GM23338 (cell line): ENCODE measurements around the gene DNAJC12. TPM values are rescaled to one million over a fixed set of nuclear protein-coding genes. Genes with fewer than 3 reads are reported as not detected.

Experiments
- ATAC-seq: fragments of 200-7000 bp; cut with Tn5 transposase; 3 replicates; pipeline ENCODE4 v1.9.1; 2020
- DNase-seq: peaks from one replicate; pipeline ENCODE4 v3.0.0-alpha.2; 2015; ENCODE audit warnings: low spot score
- H2AFZ ChIP-seq: fragments of 200-600 bp; sonication (generic); 2 replicates; pipeline ENCODE4 v1.8.0; 2016; ENCODE audit warnings: antibody characterized with exemption, mild to moderate bottlenecking, moderate library complexity
- H3F3A ChIP-seq: fragments of 200-600 bp; sonication (generic); replicated peaks from 2 replicates; pipeline ENCODE4 v1.8.0; 2017; ENCODE audit warnings: antibody characterized with exemption, mixed run types, low read depth
- H3K27ac ChIP-seq: fragments of 200-600 bp; sonication (generic); 2 replicates; pipeline ENCODE4 v1.6.1; 2016; ENCODE audit warnings: low read depth
- H3K27me3 ChIP-seq: fragments of 200-600 bp; sonication (generic); 2 replicates; pipeline ENCODE4 v1.8.0; 2016; ENCODE audit warnings: mild to moderate bottlenecking, mixed run types, moderate library complexity; ENCODE audit not compliant: insufficient read depth
- H3K36me3 ChIP-seq: fragments of 200-600 bp; sonication (generic); 2 replicates; pipeline ENCODE4 v1.8.0; 2016; ENCODE audit warnings: mild to moderate bottlenecking; ENCODE audit not compliant: insufficient read depth
- H3K4me1 ChIP-seq: fragments of 200-600 bp; sonication (generic); 2 replicates; pipeline ENCODE4 v1.8.0; 2016; ENCODE audit warnings: mild to moderate bottlenecking, moderate library complexity; ENCODE audit not compliant: insufficient read depth
- H3K4me2 ChIP-seq: fragments of 200-600 bp; sonication (generic); 2 replicates; pipeline ENCODE4 v1.7.1; 2017; ENCODE audit warnings: mixed run types
- H3K4me3 ChIP-seq: fragments of 200-600 bp; sonication (generic); 2 replicates; pipeline ENCODE4 v1.6.1; 2016; ENCODE audit warnings: mixed run types
- H3K79me2 ChIP-seq: fragments of 200-600 bp; sonication (generic); replicated peaks from 2 replicates; pipeline ENCODE4 v1.8.0; 2017; ENCODE audit warnings: mild to moderate bottlenecking; ENCODE audit not compliant: insufficient read depth
- H3K9me2 ChIP-seq: fragments of 200-600 bp; sonication (generic); 2 replicates; pipeline ENCODE4 v1.8.0; 2017; ENCODE audit not compliant: insufficient read depth
- H4K20me1 ChIP-seq: fragments of 200-600 bp; sonication (generic); replicated peaks from 2 replicates; pipeline ENCODE4 v1.8.0; 2017; ENCODE audit warnings: mild to moderate bottlenecking; ENCODE audit not compliant: insufficient read depth
- H3K27ac Mint-ChIP-seq: 2 replicates; pipeline ENCODE4 v1.8.0; 2020; ENCODE audit warnings: inconsistent platforms, mild to moderate bottlenecking, moderate library complexity, mixed read lengths
- H3K27me3 Mint-ChIP-seq: 3 replicates; pipeline ENCODE4 v1.8.0; 2022; ENCODE audit warnings: low read depth, mild to moderate bottlenecking, moderate library complexity, mixed read lengths, inconsistent platforms; ENCODE audit not compliant: insufficient read depth, poor library complexity
- H3K36me3 Mint-ChIP-seq: 3 replicates; pipeline ENCODE4 v1.8.0; 2021; ENCODE audit warnings: low read depth, mild to moderate bottlenecking, inconsistent platforms, moderate library complexity, mixed read lengths
- H3K4me1 Mint-ChIP-seq: 3 replicates; pipeline ENCODE4 v1.8.0; 2020; ENCODE audit warnings: mild to moderate bottlenecking, inconsistent platforms, mixed read lengths
- H3K4me3 Mint-ChIP-seq: 3 replicates; pipeline ENCODE4 v1.8.0; 2021; ENCODE audit warnings: moderate library complexity, mild to moderate bottlenecking, inconsistent platforms, mixed read lengths
- H3K9me3 Mint-ChIP-seq: 3 replicates; pipeline ENCODE4 v1.8.0; 2020; ENCODE audit warnings: moderate library complexity, mild to moderate bottlenecking, inconsistent platforms, mixed read lengths
- CREB1 ChIP-seq: fragments of 250-450 bp; sonication (Bioruptor Pico); IDR thresholded peaks from 2 replicates; pipeline ENCODE4 v1.5.0; 2020; ENCODE audit warnings: low read depth, mild to moderate bottlenecking, moderate library complexity
- EZH2phosphoT487 ChIP-seq: fragments of 200-600 bp; sonication (generic); IDR thresholded peaks from one replicate; pipeline ENCODE4 v1.8.1; 2018; ENCODE audit warnings: antibody characterized with exemption; ENCODE audit not compliant: unreplicated experiment
- JUNB ChIP-seq: IDR thresholded peaks from one replicate; pipeline ENCODE4 v1.6.1; 2016; ENCODE audit warnings: antibody characterized with exemption; ENCODE audit not compliant: unreplicated experiment
- NANOG ChIP-seq: IDR thresholded peaks from 2 replicates; pipeline ENCODE4 v1.6.1; 2016; ENCODE audit warnings: antibody characterized with exemption, borderline replicate concordance
- POLR2AphosphoS5 ChIP-seq: IDR thresholded peaks from 2 replicates; pipeline ENCODE4 v1.6.1; 2016; ENCODE audit warnings: antibody characterized with exemption, low read depth
- STAT1 ChIP-seq: IDR thresholded peaks from one replicate; pipeline ENCODE4 v1.6.1; 2016; ENCODE audit warnings: antibody characterized with exemption; ENCODE audit not compliant: unreplicated experiment
- ZNF331 ChIP-seq: fragments of 250-450 bp; sonication (Bioruptor Pico); IDR thresholded peaks from 2 replicates; pipeline ENCODE4 v1.5.0; 2020; ENCODE audit warnings: low read depth, mild to moderate bottlenecking, moderate library complexity
- polyA plus RNA-seq: library from polyadenylated mRNA; unstranded; fragments of >200 nt; fragmentation: Nextera tagmentation; extraction: Ambion mirVana; gene quantifications from 2 replicates; pipeline ENCODE4 v1.2.1, GENCODE V29; 2016
- total RNA-seq: library from RNA; depleted of rRNA; stranded (reverse); fragments of >200 nt; shearing (Covaris generic); gene quantifications from 2 replicates; pipeline ENCODE4 v1.2.3, GENCODE V29; 2014
- TF ChIP-seq, protein P1 (sequence below): fragments of 250-450 bp; sonication (Bioruptor Pico); IDR thresholded peaks from 2 replicates; pipeline ENCODE4 v1.5.0; 2020; ENCODE audit warnings: mild to moderate bottlenecking, moderate library complexity
- TF ChIP-seq, protein P2 (sequence below): IDR thresholded peaks from one replicate; pipeline ENCODE4 v1.6.1; 2018; ENCODE audit warnings: antibody characterized with exemption; ENCODE audit not compliant: unreplicated experiment
- TF ChIP-seq, protein P3 (sequence below): IDR thresholded peaks from 2 replicates; pipeline ENCODE4 v1.6.1; 2016; ENCODE audit warnings: antibody characterized with exemption

Gene DNAJC12
- total and polyA plus RNA-seq, 2 experiments from 2014 or later, result 2.2 to 4.5 TPM

DNA sequence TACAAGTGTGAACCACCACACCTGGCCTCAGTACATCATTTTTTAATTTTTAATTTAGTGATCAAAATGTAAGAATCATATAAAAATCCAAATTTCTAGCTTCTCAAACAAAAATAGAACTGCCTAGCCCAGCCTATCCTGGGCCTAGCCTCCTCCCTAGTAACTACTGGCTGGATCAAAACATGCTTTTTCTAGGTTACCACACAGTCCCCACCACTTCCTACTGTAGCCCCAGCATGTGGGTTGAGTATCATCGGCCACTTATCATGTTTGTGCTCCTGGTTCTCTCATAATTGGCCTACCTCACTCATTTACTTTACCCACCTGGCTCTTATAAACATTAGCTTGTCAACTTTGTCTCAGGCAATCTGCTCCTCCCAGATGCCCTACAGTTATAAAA, 52.9 kb downstream of the DNAJC12 start:
- ATAC-seq (no peak), DNase-seq (no peak)
- H3K27me3 Mint-ChIP-seq, result peaks cover 5% of the 10 kb centered on the region
- H2AFZ ChIP-seq, result no peak overlapping the region
- no peaks in the 10 kb centered on the region for H3K79me2 ChIP-seq
- no peaks in the 10 kb centered on the region for H3K36me3 Mint-ChIP-seq
- H3K4me2 ChIP-seq, result no peak overlapping the region
- TF ChIP-seq, protein P1, sequence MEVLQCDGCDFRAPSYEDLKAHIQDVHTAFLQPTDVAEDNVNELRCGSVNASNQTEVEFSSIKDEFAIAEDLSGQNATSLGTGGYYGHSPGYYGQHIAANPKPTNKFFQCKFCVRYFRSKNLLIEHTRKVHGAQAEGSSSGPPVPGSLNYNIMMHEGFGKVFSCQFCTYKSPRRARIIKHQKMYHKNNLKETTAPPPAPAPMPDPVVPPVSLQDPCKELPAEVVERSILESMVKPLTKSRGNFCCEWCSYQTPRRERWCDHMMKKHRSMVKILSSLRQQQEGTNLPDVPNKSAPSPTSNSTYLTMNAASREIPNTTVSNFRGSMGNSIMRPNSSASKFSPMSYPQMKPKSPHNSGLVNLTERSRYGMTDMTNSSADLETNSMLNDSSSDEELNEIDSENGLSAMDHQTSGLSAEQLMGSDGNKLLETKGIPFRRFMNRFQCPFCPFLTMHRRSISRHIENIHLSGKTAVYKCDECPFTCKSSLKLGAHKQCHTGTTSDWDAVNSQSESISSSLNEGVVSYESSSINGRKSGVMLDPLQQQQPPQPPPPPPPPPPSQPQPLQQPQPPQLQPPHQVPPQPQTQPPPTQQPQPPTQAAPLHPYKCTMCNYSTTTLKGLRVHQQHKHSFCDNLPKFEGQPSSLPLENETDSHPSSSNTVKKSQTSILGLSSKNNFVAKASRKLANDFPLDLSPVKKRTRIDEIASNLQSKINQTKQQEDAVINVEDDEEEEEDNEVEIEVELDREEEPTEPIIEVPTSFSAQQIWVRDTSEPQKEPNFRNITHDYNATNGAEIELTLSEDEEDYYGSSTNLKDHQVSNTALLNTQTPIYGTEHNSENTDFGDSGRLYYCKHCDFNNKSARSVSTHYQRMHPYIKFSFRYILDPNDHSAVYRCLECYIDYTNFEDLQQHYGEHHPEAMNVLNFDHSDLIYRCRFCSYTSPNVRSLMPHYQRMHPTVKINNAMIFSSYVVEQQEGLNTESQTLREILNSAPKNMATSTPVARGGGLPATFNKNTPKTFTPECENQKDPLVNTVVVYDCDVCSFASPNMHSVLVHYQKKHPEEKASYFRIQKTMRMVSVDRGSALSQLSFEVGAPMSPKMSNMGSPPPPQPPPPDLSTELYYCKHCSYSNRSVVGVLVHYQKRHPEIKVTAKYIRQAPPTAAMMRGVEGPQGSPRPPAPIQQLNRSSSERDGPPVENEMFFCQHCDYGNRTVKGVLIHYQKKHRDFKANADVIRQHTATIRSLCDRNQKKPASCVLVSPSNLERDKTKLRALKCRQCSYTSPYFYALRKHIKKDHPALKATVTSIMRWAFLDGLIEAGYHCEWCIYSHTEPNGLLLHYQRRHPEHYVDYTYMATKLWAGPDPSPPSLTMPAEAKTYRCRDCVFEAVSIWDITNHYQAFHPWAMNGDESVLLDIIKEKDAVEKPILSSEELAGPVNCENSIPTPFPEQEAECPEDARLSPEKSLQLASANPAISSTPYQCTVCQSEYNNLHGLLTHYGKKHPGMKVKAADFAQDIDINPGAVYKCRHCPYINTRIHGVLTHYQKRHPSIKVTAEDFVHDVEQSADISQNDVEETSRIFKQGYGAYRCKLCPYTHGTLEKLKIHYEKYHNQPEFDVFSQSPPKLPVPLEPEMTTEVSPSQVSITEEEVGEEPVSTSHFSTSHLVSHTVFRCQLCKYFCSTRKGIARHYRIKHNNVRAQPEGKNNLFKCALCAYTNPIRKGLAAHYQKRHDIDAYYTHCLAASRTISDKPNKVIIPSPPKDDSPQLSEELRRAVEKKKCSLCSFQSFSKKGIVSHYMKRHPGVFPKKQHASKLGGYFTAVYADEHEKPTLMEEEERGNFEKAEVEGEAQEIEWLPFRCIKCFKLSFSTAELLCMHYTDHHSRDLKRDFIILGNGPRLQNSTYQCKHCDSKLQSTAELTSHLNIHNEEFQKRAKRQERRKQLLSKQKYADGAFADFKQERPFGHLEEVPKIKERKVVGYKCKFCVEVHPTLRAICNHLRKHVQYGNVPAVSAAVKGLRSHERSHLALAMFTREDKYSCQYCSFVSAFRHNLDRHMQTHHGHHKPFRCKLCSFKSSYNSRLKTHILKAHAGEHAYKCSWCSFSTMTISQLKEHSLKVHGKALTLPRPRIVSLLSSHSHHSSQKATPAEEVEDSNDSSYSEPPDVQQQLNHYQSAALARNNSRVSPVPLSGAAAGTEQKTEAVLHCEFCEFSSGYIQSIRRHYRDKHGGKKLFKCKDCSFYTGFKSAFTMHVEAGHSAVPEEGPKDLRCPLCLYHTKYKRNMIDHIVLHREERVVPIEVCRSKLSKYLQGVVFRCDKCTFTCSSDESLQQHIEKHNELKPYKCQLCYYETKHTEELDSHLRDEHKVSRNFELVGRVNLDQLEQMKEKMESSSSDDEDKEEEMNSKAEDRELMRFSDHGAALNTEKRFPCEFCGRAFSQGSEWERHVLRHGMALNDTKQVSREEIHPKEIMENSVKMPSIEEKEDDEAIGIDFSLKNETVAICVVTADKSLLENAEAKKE (CRISPR knock-in tag), result no peak
- TF ChIP-seq, protein P2, sequence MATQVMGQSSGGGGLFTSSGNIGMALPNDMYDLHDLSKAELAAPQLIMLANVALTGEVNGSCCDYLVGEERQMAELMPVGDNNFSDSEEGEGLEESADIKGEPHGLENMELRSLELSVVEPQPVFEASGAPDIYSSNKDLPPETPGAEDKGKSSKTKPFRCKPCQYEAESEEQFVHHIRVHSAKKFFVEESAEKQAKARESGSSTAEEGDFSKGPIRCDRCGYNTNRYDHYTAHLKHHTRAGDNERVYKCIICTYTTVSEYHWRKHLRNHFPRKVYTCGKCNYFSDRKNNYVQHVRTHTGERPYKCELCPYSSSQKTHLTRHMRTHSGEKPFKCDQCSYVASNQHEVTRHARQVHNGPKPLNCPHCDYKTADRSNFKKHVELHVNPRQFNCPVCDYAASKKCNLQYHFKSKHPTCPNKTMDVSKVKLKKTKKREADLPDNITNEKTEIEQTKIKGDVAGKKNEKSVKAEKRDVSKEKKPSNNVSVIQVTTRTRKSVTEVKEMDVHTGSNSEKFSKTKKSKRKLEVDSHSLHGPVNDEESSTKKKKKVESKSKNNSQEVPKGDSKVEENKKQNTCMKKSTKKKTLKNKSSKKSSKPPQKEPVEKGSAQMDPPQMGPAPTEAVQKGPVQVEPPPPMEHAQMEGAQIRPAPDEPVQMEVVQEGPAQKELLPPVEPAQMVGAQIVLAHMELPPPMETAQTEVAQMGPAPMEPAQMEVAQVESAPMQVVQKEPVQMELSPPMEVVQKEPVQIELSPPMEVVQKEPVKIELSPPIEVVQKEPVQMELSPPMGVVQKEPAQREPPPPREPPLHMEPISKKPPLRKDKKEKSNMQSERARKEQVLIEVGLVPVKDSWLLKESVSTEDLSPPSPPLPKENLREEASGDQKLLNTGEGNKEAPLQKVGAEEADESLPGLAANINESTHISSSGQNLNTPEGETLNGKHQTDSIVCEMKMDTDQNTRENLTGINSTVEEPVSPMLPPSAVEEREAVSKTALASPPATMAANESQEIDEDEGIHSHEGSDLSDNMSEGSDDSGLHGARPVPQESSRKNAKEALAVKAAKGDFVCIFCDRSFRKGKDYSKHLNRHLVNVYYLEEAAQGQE, result no peak
- TF ChIP-seq JUNB (no peak), CREB1 (CRISPR knock-in tag) (no peak), ZNF331 (CRISPR knock-in tag) (no peak), EZH2phosphoT487 (no peak), STAT1 (no peak), NANOG (no peak), POLR2AphosphoS5 (no peak)
- TF ChIP-seq, protein P3, sequence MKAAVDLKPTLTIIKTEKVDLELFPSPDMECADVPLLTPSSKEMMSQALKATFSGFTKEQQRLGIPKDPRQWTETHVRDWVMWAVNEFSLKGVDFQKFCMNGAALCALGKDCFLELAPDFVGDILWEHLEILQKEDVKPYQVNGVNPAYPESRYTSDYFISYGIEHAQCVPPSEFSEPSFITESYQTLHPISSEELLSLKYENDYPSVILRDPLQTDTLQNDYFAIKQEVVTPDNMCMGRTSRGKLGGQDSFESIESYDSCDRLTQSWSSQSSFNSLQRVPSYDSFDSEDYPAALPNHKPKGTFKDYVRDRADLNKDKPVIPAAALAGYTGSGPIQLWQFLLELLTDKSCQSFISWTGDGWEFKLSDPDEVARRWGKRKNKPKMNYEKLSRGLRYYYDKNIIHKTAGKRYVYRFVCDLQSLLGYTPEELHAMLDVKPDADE, result no peak
- peaks cover 9% of the 10 kb centered on the region for H3K4me1 ChIP-seq
- H3K27me3 ChIP-seq, result no peaks in the 10 kb centered on the region
- H3K4me3 Mint-ChIP-seq, result no peak overlapping the region
- no peak overlapping the region for H3K27ac ChIP-seq
- no peak overlapping the region for H3K4me3 ChIP-seq
- no peaks in the 10 kb centered on the region for H4K20me1 ChIP-seq
- H3K27ac Mint-ChIP-seq, result no peak overlapping the region
- H3F3A ChIP-seq, result no peaks in the 10 kb centered on the region
- H3K9me3 Mint-ChIP-seq, result no peaks in the 10 kb centered on the region; the same call in 2 of the 3 replicates
- no peaks in the 10 kb centered on the region for H3K36me3 ChIP-seq
- H3K4me1 Mint-ChIP-seq, result peaks cover 11% of the 10 kb centered on the region
- no peaks in the 10 kb centered on the region for H3K9me2 ChIP-seq
